GM23338 (cell line): ENCODE data around the gene ZFYVE28. TPM values are rescaled to one million over a fixed set of nuclear protein-coding genes. Genes with fewer than 3 reads are reported as not detected.

Experiments used
- ATAC-seq: fragments of 200-7000 bp; cut with Tn5 transposase; 3 replicates; pipeline ENCODE4 v1.9.1; 2020
- DNase-seq: peaks from one replicate; pipeline ENCODE4 v3.0.0-alpha.2; 2015; ENCODE audit warnings: low spot score
- H2AFZ ChIP-seq: fragments of 200-600 bp; sonication (generic); 2 replicates; pipeline ENCODE4 v1.8.0; 2016; ENCODE audit warnings: antibody characterized with exemption, mild to moderate bottlenecking, moderate library complexity
- H3F3A ChIP-seq: fragments of 200-600 bp; sonication (generic); replicated peaks from 2 replicates; pipeline ENCODE4 v1.8.0; 2017; ENCODE audit warnings: antibody characterized with exemption, mixed run types, low read depth
- H3K27ac ChIP-seq: fragments of 200-600 bp; sonication (generic); 2 replicates; pipeline ENCODE4 v1.6.1; 2016; ENCODE audit warnings: low read depth
- H3K27me3 ChIP-seq: fragments of 200-600 bp; sonication (generic); 2 replicates; pipeline ENCODE4 v1.8.0; 2016; ENCODE audit warnings: mild to moderate bottlenecking, mixed run types, moderate library complexity; ENCODE audit not compliant: insufficient read depth
- H3K36me3 ChIP-seq: fragments of 200-600 bp; sonication (generic); 2 replicates; pipeline ENCODE4 v1.8.0; 2016; ENCODE audit warnings: mild to moderate bottlenecking; ENCODE audit not compliant: insufficient read depth
- H3K4me1 ChIP-seq: fragments of 200-600 bp; sonication (generic); 2 replicates; pipeline ENCODE4 v1.8.0; 2016; ENCODE audit warnings: mild to moderate bottlenecking, moderate library complexity; ENCODE audit not compliant: insufficient read depth
- H3K4me2 ChIP-seq: fragments of 200-600 bp; sonication (generic); 2 replicates; pipeline ENCODE4 v1.7.1; 2017; ENCODE audit warnings: mixed run types
- H3K4me3 ChIP-seq: fragments of 200-600 bp; sonication (generic); 2 replicates; pipeline ENCODE4 v1.6.1; 2016; ENCODE audit warnings: mixed run types
- H3K79me2 ChIP-seq: fragments of 200-600 bp; sonication (generic); replicated peaks from 2 replicates; pipeline ENCODE4 v1.8.0; 2017; ENCODE audit warnings: mild to moderate bottlenecking; ENCODE audit not compliant: insufficient read depth
- H3K9me2 ChIP-seq: fragments of 200-600 bp; sonication (generic); 2 replicates; pipeline ENCODE4 v1.8.0; 2017; ENCODE audit not compliant: insufficient read depth
- H4K20me1 ChIP-seq: fragments of 200-600 bp; sonication (generic); replicated peaks from 2 replicates; pipeline ENCODE4 v1.8.0; 2017; ENCODE audit warnings: mild to moderate bottlenecking; ENCODE audit not compliant: insufficient read depth
- H3K27ac Mint-ChIP-seq: 2 replicates; pipeline ENCODE4 v1.8.0; 2020; ENCODE audit warnings: inconsistent platforms, mild to moderate bottlenecking, moderate library complexity, mixed read lengths
- H3K27me3 Mint-ChIP-seq: 3 replicates; pipeline ENCODE4 v1.8.0; 2022; ENCODE audit warnings: low read depth, mild to moderate bottlenecking, moderate library complexity, mixed read lengths, inconsistent platforms; ENCODE audit not compliant: insufficient read depth, poor library complexity
- H3K36me3 Mint-ChIP-seq: 3 replicates; pipeline ENCODE4 v1.8.0; 2021; ENCODE audit warnings: low read depth, mild to moderate bottlenecking, inconsistent platforms, moderate library complexity, mixed read lengths
- H3K4me1 Mint-ChIP-seq: 3 replicates; pipeline ENCODE4 v1.8.0; 2020; ENCODE audit warnings: mild to moderate bottlenecking, inconsistent platforms, mixed read lengths
- H3K4me3 Mint-ChIP-seq: 3 replicates; pipeline ENCODE4 v1.8.0; 2021; ENCODE audit warnings: moderate library complexity, mild to moderate bottlenecking, inconsistent platforms, mixed read lengths
- H3K9me3 Mint-ChIP-seq: 3 replicates; pipeline ENCODE4 v1.8.0; 2020; ENCODE audit warnings: moderate library complexity, mild to moderate bottlenecking, inconsistent platforms, mixed read lengths
- CREB1 ChIP-seq: fragments of 250-450 bp; sonication (Bioruptor Pico); IDR thresholded peaks from 2 replicates; pipeline ENCODE4 v1.5.0; 2020; ENCODE audit warnings: low read depth, mild to moderate bottlenecking, moderate library complexity
- EZH2 ChIP-seq: fragments of 200-600 bp; sonication (generic); IDR thresholded peaks from one replicate; pipeline ENCODE4 v1.8.0; 2017; ENCODE audit warnings: antibody characterized with exemption, mild to moderate bottlenecking, low read depth; ENCODE audit not compliant: unreplicated experiment
- EZH2phosphoT487 ChIP-seq: fragments of 200-600 bp; sonication (generic); IDR thresholded peaks from one replicate; pipeline ENCODE4 v1.8.1; 2018; ENCODE audit warnings: antibody characterized with exemption; ENCODE audit not compliant: unreplicated experiment
- JUNB ChIP-seq: IDR thresholded peaks from one replicate; pipeline ENCODE4 v1.6.1; 2016; ENCODE audit warnings: antibody characterized with exemption; ENCODE audit not compliant: unreplicated experiment
- NANOG ChIP-seq: IDR thresholded peaks from 2 replicates; pipeline ENCODE4 v1.6.1; 2016; ENCODE audit warnings: antibody characterized with exemption, borderline replicate concordance
- POLR2AphosphoS5 ChIP-seq: IDR thresholded peaks from 2 replicates; pipeline ENCODE4 v1.6.1; 2016; ENCODE audit warnings: antibody characterized with exemption, low read depth
- STAT1 ChIP-seq: IDR thresholded peaks from one replicate; pipeline ENCODE4 v1.6.1; 2016; ENCODE audit warnings: antibody characterized with exemption; ENCODE audit not compliant: unreplicated experiment
- ZNF114 ChIP-seq: fragments of 250-450 bp; sonication (Bioruptor Pico); IDR thresholded peaks from 2 replicates; pipeline ENCODE4 v1.5.0; 2020; ENCODE audit warnings: mild to moderate bottlenecking, moderate library complexity
- ZNF331 ChIP-seq: fragments of 250-450 bp; sonication (Bioruptor Pico); IDR thresholded peaks from 2 replicates; pipeline ENCODE4 v1.5.0; 2020; ENCODE audit warnings: low read depth, mild to moderate bottlenecking, moderate library complexity
- polyA plus RNA-seq: library from polyadenylated mRNA; unstranded; fragments of >200 nt; fragmentation: Nextera tagmentation; extraction: Ambion mirVana; gene quantifications from 2 replicates; pipeline ENCODE4 v1.2.1, GENCODE V29; 2016
- total RNA-seq: library from RNA; depleted of rRNA; stranded (reverse); fragments of >200 nt; shearing (Covaris generic); gene quantifications from 2 replicates; pipeline ENCODE4 v1.2.3, GENCODE V29; 2014
- TF ChIP-seq, protein P1 (sequence below): IDR thresholded peaks from 2 replicates; pipeline ENCODE4 v1.6.1; 2016; ENCODE audit warnings: antibody characterized with exemption
- TF ChIP-seq, protein P2 (sequence below), 2 experiments: fragments of 200-600 bp in 1 of 2; sonication (generic) in 1 of 2; conservative IDR thresholded peaks; 2 replicates each; pipeline versions ENCODE4 v1.5.1 to v1.6.1; 2016 to 2017; ENCODE audit warnings: antibody characterized with exemption in 2 of 2, low read depth in 2 of 2, mild to moderate bottlenecking in 2 of 2, moderate library complexity in 1 of 2
- TF ChIP-seq, protein P3 (sequence below): IDR thresholded peaks from one replicate; pipeline ENCODE4 v1.6.1; 2018; ENCODE audit warnings: antibody characterized with exemption; ENCODE audit not compliant: unreplicated experiment
- TF ChIP-seq, protein P4 (sequence below): fragments of 250-450 bp; sonication (Bioruptor Pico); IDR thresholded peaks from 2 replicates; pipeline ENCODE4 v1.5.0; 2020; ENCODE audit warnings: mild to moderate bottlenecking, moderate library complexity

ZFYVE28 gene
- total and polyA plus RNA-seq, 2 experiments from 2014 or later = 2.6 to 4.6 TPM

DNA sequence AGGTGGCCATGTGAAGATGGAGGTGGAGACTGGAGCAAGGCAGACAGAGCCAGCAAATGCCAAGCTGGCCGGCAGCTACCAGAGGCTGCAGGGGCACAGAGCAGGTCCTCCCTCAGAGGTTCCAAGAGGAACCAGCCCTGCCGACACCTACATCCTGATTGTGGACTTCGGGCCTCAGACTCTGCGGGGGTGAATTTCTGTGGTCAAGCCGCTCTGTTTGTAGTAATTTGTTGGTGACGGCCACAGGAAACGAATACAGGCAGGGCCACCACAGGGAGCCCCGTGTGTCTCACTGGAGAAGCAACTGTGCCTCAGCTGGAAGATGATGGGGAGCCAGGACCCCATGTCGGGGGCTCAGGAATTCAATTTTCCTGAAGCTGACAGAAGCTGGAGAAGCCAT is 28.3 kb downstream of the ZFYVE28 start:
- no peaks in the 10 kb centered on the region for H3F3A ChIP-seq
- Mint-ChIP-seq H3K9me3 (no peaks in the 10 kb centered on the region; the same call in 1 of the 3 replicates), H3K36me3 (no peaks in the 10 kb centered on the region), H3K4me1 (peaks cover 63% of the 10 kb centered on the region), H3K27ac (no peak overlapping the region), H3K27me3 (peaks cover 18% of the 10 kb centered on the region), H3K4me3 (no peak overlapping the region)
- peaks cover 34% of the 10 kb centered on the region for H3K4me1 ChIP-seq
- no peaks in the 10 kb centered on the region for H3K27me3 ChIP-seq
- no peak overlapping the region for H3K27ac ChIP-seq
- H3K4me3 ChIP-seq = no peak overlapping the region
- H2AFZ ChIP-seq = no peak overlapping the region
- no peaks in the 10 kb centered on the region for H3K36me3 ChIP-seq
- H4K20me1 ChIP-seq = no peaks in the 10 kb centered on the region
- DNase-seq = no peak
- H3K4me2 ChIP-seq = no peak overlapping the region
- H3K9me2 ChIP-seq = no peaks in the 10 kb centered on the region
- H3K79me2 ChIP-seq = no peaks in the 10 kb centered on the region
- no peak for ATAC-seq
- TF ChIP-seq JUNB (no peak), NANOG (no peak), EZH2phosphoT487 (no peak), CREB1 (CRISPR knock-in tag) (no peak), STAT1 (no peak), ZNF114 (CRISPR knock-in tag) (no peak), POLR2AphosphoS5 (no peak), ZNF331 (CRISPR knock-in tag) (no peak), EZH2 (no peak)
- TF ChIP-seq, protein P1, sequence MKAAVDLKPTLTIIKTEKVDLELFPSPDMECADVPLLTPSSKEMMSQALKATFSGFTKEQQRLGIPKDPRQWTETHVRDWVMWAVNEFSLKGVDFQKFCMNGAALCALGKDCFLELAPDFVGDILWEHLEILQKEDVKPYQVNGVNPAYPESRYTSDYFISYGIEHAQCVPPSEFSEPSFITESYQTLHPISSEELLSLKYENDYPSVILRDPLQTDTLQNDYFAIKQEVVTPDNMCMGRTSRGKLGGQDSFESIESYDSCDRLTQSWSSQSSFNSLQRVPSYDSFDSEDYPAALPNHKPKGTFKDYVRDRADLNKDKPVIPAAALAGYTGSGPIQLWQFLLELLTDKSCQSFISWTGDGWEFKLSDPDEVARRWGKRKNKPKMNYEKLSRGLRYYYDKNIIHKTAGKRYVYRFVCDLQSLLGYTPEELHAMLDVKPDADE = no peak
- TF ChIP-seq, protein P2, sequence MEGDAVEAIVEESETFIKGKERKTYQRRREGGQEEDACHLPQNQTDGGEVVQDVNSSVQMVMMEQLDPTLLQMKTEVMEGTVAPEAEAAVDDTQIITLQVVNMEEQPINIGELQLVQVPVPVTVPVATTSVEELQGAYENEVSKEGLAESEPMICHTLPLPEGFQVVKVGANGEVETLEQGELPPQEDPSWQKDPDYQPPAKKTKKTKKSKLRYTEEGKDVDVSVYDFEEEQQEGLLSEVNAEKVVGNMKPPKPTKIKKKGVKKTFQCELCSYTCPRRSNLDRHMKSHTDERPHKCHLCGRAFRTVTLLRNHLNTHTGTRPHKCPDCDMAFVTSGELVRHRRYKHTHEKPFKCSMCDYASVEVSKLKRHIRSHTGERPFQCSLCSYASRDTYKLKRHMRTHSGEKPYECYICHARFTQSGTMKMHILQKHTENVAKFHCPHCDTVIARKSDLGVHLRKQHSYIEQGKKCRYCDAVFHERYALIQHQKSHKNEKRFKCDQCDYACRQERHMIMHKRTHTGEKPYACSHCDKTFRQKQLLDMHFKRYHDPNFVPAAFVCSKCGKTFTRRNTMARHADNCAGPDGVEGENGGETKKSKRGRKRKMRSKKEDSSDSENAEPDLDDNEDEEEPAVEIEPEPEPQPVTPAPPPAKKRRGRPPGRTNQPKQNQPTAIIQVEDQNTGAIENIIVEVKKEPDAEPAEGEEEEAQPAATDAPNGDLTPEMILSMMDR (conservative IDR thresholded peaks at IDR 0.05; ENCODE audit: low read depth in 2 of 2) = no peak
- TF ChIP-seq, protein P3, sequence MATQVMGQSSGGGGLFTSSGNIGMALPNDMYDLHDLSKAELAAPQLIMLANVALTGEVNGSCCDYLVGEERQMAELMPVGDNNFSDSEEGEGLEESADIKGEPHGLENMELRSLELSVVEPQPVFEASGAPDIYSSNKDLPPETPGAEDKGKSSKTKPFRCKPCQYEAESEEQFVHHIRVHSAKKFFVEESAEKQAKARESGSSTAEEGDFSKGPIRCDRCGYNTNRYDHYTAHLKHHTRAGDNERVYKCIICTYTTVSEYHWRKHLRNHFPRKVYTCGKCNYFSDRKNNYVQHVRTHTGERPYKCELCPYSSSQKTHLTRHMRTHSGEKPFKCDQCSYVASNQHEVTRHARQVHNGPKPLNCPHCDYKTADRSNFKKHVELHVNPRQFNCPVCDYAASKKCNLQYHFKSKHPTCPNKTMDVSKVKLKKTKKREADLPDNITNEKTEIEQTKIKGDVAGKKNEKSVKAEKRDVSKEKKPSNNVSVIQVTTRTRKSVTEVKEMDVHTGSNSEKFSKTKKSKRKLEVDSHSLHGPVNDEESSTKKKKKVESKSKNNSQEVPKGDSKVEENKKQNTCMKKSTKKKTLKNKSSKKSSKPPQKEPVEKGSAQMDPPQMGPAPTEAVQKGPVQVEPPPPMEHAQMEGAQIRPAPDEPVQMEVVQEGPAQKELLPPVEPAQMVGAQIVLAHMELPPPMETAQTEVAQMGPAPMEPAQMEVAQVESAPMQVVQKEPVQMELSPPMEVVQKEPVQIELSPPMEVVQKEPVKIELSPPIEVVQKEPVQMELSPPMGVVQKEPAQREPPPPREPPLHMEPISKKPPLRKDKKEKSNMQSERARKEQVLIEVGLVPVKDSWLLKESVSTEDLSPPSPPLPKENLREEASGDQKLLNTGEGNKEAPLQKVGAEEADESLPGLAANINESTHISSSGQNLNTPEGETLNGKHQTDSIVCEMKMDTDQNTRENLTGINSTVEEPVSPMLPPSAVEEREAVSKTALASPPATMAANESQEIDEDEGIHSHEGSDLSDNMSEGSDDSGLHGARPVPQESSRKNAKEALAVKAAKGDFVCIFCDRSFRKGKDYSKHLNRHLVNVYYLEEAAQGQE = no peak
- TF ChIP-seq, protein P4, sequence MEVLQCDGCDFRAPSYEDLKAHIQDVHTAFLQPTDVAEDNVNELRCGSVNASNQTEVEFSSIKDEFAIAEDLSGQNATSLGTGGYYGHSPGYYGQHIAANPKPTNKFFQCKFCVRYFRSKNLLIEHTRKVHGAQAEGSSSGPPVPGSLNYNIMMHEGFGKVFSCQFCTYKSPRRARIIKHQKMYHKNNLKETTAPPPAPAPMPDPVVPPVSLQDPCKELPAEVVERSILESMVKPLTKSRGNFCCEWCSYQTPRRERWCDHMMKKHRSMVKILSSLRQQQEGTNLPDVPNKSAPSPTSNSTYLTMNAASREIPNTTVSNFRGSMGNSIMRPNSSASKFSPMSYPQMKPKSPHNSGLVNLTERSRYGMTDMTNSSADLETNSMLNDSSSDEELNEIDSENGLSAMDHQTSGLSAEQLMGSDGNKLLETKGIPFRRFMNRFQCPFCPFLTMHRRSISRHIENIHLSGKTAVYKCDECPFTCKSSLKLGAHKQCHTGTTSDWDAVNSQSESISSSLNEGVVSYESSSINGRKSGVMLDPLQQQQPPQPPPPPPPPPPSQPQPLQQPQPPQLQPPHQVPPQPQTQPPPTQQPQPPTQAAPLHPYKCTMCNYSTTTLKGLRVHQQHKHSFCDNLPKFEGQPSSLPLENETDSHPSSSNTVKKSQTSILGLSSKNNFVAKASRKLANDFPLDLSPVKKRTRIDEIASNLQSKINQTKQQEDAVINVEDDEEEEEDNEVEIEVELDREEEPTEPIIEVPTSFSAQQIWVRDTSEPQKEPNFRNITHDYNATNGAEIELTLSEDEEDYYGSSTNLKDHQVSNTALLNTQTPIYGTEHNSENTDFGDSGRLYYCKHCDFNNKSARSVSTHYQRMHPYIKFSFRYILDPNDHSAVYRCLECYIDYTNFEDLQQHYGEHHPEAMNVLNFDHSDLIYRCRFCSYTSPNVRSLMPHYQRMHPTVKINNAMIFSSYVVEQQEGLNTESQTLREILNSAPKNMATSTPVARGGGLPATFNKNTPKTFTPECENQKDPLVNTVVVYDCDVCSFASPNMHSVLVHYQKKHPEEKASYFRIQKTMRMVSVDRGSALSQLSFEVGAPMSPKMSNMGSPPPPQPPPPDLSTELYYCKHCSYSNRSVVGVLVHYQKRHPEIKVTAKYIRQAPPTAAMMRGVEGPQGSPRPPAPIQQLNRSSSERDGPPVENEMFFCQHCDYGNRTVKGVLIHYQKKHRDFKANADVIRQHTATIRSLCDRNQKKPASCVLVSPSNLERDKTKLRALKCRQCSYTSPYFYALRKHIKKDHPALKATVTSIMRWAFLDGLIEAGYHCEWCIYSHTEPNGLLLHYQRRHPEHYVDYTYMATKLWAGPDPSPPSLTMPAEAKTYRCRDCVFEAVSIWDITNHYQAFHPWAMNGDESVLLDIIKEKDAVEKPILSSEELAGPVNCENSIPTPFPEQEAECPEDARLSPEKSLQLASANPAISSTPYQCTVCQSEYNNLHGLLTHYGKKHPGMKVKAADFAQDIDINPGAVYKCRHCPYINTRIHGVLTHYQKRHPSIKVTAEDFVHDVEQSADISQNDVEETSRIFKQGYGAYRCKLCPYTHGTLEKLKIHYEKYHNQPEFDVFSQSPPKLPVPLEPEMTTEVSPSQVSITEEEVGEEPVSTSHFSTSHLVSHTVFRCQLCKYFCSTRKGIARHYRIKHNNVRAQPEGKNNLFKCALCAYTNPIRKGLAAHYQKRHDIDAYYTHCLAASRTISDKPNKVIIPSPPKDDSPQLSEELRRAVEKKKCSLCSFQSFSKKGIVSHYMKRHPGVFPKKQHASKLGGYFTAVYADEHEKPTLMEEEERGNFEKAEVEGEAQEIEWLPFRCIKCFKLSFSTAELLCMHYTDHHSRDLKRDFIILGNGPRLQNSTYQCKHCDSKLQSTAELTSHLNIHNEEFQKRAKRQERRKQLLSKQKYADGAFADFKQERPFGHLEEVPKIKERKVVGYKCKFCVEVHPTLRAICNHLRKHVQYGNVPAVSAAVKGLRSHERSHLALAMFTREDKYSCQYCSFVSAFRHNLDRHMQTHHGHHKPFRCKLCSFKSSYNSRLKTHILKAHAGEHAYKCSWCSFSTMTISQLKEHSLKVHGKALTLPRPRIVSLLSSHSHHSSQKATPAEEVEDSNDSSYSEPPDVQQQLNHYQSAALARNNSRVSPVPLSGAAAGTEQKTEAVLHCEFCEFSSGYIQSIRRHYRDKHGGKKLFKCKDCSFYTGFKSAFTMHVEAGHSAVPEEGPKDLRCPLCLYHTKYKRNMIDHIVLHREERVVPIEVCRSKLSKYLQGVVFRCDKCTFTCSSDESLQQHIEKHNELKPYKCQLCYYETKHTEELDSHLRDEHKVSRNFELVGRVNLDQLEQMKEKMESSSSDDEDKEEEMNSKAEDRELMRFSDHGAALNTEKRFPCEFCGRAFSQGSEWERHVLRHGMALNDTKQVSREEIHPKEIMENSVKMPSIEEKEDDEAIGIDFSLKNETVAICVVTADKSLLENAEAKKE (CRISPR knock-in tag) = no peak
